HepG2 (cell line): ENCODE data around the gene DCAF7. TPM values are rescaled to one million over a fixed set of nuclear protein-coding genes. Genes with fewer than 3 reads are reported as not detected.
A peak's percentile ranks its signal among the peaks of the same experiment; 100 is the strongest.

Experiments used
- ATAC-seq: fragments of 200-7000 bp; cut with Tn5 transposase; 3 replicates; pipeline ENCODE4 v1.9.1; 2020; ENCODE audit warnings: mild to moderate bottlenecking, moderate library complexity
- BruUV-seq: library from RNA; stranded (reverse); fragments of 400-500 nt; replicated peaks from 2 replicates; lab custom pipeline; 2021; lab: Mats Ljungman, UMichigan
- CTCF ChIA-PET: fragments of 300-600 bp; formaldehyde crosslinking; extraction: SDS; loops from one replicate; lab custom pipeline; 2021; ENCODE audit warnings: low total read pairs, inconsistent platforms, low intra/inter-chr PET ratio; lab: Yijun Ruan, JAX
- POLR2A ChIA-PET: fragments of 350-600 bp; sonication (Branson Sonifier 250); formaldehyde crosslinking; loops from one replicate; lab custom pipeline; 2020; ENCODE audit warnings: antibody characterized with exemption, inconsistent platforms; lab: Yijun Ruan, JAX
- DNase-seq: peaks from one replicate; pipeline ENCODE4 v3.0.0-alpha.2; 2015; ENCODE audit warnings: low spot score
- FAIRE-seq: peaks from 3 replicates; lab custom pipeline; 2011; peaks lifted over from hg19 to GRCh38; lab: Jason Lieb, UNC
- H2AFZ ChIP-seq: one replicate; pipeline ENCODE4 v1.6.1; 2011; ENCODE audit warnings: low read length, inconsistent platforms
- H3K27ac ChIP-seq: fragments of 300-600 bp; 3 replicates; pipeline ENCODE4 v1.8.0; 2011; ENCODE audit warnings: mixed run types, mild to moderate bottlenecking, mixed read lengths, low read length, inconsistent platforms; ENCODE audit not compliant: insufficient read depth; ENCODE audit errors: extremely low read length
- H3K27me3 ChIP-seq, 2 experiments: fragments of 200-600 bp in 1 of 2; 2 replicates in 1 of 2; 3 replicates in 1 of 2; pipeline versions ENCODE4 v1.6.0 to v1.8.0; 2011; ENCODE audit warnings: low read length in 2 of 2, mild to moderate bottlenecking in 2 of 2, moderate library complexity in 2 of 2, inconsistent platforms in 1 of 2; ENCODE audit not compliant: insufficient read depth in 2 of 2, control insufficient read depth in 1 of 2
- H3K36me3 ChIP-seq, 2 experiments: fragments of 200-600 bp in 1 of 2; replicated peaks in 1 of 2; 2 replicates in 1 of 2; 3 replicates in 1 of 2; pipeline versions ENCODE4 v1.5.1 to v1.8.0; 2011; ENCODE audit warnings: low read length in 2 of 2, inconsistent platforms in 1 of 2; ENCODE audit not compliant: insufficient read depth in 2 of 2, control insufficient read depth in 1 of 2
- H3K4me1 ChIP-seq: 2 replicates; pipeline ENCODE4 v1.5.1; 2012; ENCODE audit warnings: low read length, inconsistent platforms; ENCODE audit not compliant: insufficient read depth
- H3K4me2 ChIP-seq: 2 replicates; pipeline ENCODE4 v1.6.0; 2011; ENCODE audit warnings: low read depth, low read length, inconsistent platforms
- H3K4me3 ChIP-seq, 3 experiments: fragments of 200-600 bp in 1 of 3; sonication (generic), shearing (Covaris generic) in 1 of 3; replicated peaks in 1 of 3; 2 replicates each; pipeline ENCODE4 v1.5.1; 2011 to 2016; ENCODE audit warnings: low read length in 3 of 3, inconsistent platforms in 2 of 3, low read depth in 2 of 3, mild to moderate bottlenecking in 2 of 3, control low read depth in 1 of 3, mixed read lengths in 1 of 3; ENCODE audit not compliant: insufficient read depth in 1 of 3
- H3K79me2 ChIP-seq: one replicate; pipeline ENCODE4 v1.6.1; 2011; ENCODE audit warnings: low read length, inconsistent platforms; ENCODE audit not compliant: insufficient read depth
- H3K9ac ChIP-seq: 2 replicates; pipeline ENCODE4 v1.6.0; 2011; ENCODE audit warnings: mild to moderate bottlenecking, low read depth, low read length, inconsistent platforms; ENCODE audit not compliant: insufficient read depth
- H3K9me3 ChIP-seq: 2 replicates; pipeline ENCODE4 v1.5.1; 2012; ENCODE audit warnings: mild to moderate bottlenecking, low read length
- H4K20me1 ChIP-seq: 2 replicates; pipeline ENCODE4 v1.6.0; 2011; ENCODE audit warnings: inconsistent platforms, mild to moderate bottlenecking, low read length, moderate library complexity; ENCODE audit not compliant: insufficient read depth
- AFF4 ChIP-seq: sonication (generic); formaldehyde crosslinking; IDR thresholded peaks from 2 replicates; pipeline ENCODE4 v1.4.0; 2020; ENCODE audit warnings: missing genetic modification reagents
- ARNT ChIP-seq: fragments of 450-650 bp; IDR thresholded peaks from 2 replicates; pipeline ENCODE4 v1.6.1; 2017
- ASH2L ChIP-seq: fragments of 300-600, 200-600 bp; sonication (generic); IDR thresholded peaks from 2 replicates; pipeline ENCODE4 v1.7.0; 2017; ENCODE audit warnings: low read depth, mild to moderate bottlenecking, moderate library complexity, mixed read lengths, low read length; ENCODE audit not compliant: insufficient read length
- HMGXB3 ChIP-seq: sonication (generic); formaldehyde crosslinking; IDR thresholded peaks from 2 replicates; pipeline ENCODE4 v1.4.0; 2020; ENCODE audit warnings: missing genetic modification reagents, borderline replicate concordance
- KAT7 ChIP-seq: IDR thresholded peaks from 2 replicates; pipeline ENCODE4 v1.6.1; 2018; ENCODE audit warnings: borderline replicate concordance, missing compliant biosample characterization
- MED8 ChIP-seq: sonication (generic); formaldehyde crosslinking; IDR thresholded peaks from 2 replicates; pipeline ENCODE4 v1.8.1; 2023; ENCODE audit warnings: mild to moderate bottlenecking, missing genetic modification reagents; ENCODE audit not compliant: insufficient replicate concordance
- ZNF790 ChIP-seq: sonication (generic); formaldehyde crosslinking; IDR thresholded peaks from 2 replicates; pipeline ENCODE4 v1.8.0; 2022; ENCODE audit warnings: missing genetic modification reagents, mild to moderate bottlenecking, borderline replicate concordance
- ZNF850 ChIP-seq: sonication (generic); formaldehyde crosslinking; conservative IDR thresholded peaks from 2 replicates; pipeline ENCODE4 v1.9.0; 2021; ENCODE audit warnings: mild to moderate bottlenecking, missing genetic modification reagents
- ZNF879 ChIP-seq: sonication (generic); formaldehyde crosslinking; IDR thresholded peaks from 2 replicates; pipeline ENCODE4 v1.8.1; 2023; ENCODE audit warnings: missing genetic modification reagents
- WGBS: methylation state at CpG from one replicate; pipeline ENCODE4 v1.1.6; 2017; ENCODE audit warnings: low lambda C conversion rate; 5-methylcytosine and 5-hydroxymethylcytosine counted together
- in situ Hi-C: cut with HindIII; loops from 2 replicates; pipeline ENCODE4 v1.10.0; 2017; ENCODE audit warnings: low pct_unique_long_range_greater_than_20kb; ENCODE audit not compliant: extremely low pct_ligation_motif_present
- intact Hi-C: fragments of 100-400 bp; cut with micrococcal nuclease; formaldehyde crosslinking; loops from one replicate; pipeline ENCODE4 v1.10.0; 2022; ENCODE audit not compliant: unreplicated experiment
- polyA plus RNA-seq, 8 experiments: library from polyadenylated mRNA; depleted of rRNA in 3 of 8; stranded (reverse) in 7 of 8; unstranded in 1 of 8; fragments of >200 nt; fragmentation: Illumina TruSeq in 4 of 8; extraction: Trizol in 4 of 8; gene quantifications; 2 replicates each; pipeline versions ENCODE4 v1.2.1 to v1.2.3, GENCODE V29; 2011 to 2016; ENCODE audit warnings: low read depth in 4 of 8, missing spikeins in 1 of 8, mixed read lengths in 1 of 8; ENCODE audit not compliant: insufficient read depth in 1 of 8
- total RNA-seq, 5 experiments: library from RNA; depleted of rRNA; stranded (reverse); fragments of >200 nt; fragmentation: Illumina TruSeq; extraction: Trizol; gene quantifications; 2 replicates each; pipeline ENCODE4 v1.2.3, GENCODE V29; 2016; ENCODE audit warnings: low read depth in 1 of 5
- TF ChIP-seq, protein P1 (sequence below): sonication (generic); formaldehyde crosslinking; IDR thresholded peaks from 2 replicates; pipeline ENCODE4 v1.4.0; 2020; ENCODE audit warnings: missing genetic modification reagents
- TF ChIP-seq, protein P2 (sequence below): IDR thresholded peaks from 2 replicates; pipeline ENCODE4 v1.6.1; 2016; ENCODE audit warnings: control low read depth

Gene DCAF7
- total and polyA plus RNA-seq, 2 of the 13 experiments (the other 11 are each of a cell fraction or from before 2014, with no cell fraction given) = 55.2 to 73.4 TPM

- TF ChIP-seq HMGXB3 (CRISPR knock-in tag) = peak; percentile 58; the same call in 1 of the 2 replicates
These were observed 49.5 kb upstream of the DCAF7 start (continued) for GRCh38 chr17:63500543-63501390.

DNA sequence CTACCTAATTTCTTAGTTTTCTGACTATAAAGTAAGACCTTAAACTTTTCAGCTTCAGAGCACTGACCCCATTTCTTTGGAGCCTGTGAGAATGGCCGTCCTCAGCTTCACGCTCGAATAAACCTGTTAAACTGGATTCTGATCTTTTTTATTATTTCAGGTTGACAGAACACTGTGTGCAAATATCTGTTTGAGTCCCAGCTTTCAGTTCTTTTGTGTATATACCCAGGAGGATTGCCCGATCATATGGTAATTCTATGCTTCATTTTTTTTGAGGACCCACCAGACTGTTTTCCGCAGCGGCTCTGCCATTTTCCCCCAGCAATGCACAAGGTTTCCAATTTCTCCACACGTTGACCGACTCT, 47.0 kb upstream of the DCAF7 start:
- intact Hi-C loops = no loop called here
- TF ChIP-seq MED8 (CRISPR knock-in tag) (no peak), ASH2L (no peak), AFF4 (CRISPR knock-in tag) (no peak), ZNF879 (CRISPR knock-in tag) (no peak), ZNF850 (no peak), ARNT (no peak), ZNF790 (no peak), KAT7 (CRISPR knock-in tag) (no peak)
- TF ChIP-seq, protein P1, sequence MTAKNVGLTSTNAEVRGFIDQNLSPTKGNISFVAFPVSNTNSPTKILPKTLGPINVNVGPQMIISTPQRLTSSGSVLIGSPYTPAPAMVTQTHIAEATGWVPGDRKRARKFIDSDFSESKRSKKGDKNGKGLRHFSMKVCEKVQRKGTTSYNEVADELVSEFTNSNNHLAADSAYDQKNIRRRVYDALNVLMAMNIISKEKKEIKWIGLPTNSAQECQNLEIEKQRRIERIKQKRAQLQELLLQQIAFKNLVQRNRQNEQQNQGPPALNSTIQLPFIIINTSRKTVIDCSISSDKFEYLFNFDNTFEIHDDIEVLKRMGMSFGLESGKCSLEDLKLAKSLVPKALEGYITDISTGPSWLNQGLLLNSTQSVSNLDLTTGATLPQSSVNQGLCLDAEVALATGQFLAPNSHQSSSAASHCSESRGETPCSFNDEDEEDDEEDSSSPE (CRISPR knock-in tag) = no peak
- TF ChIP-seq, protein P2, sequence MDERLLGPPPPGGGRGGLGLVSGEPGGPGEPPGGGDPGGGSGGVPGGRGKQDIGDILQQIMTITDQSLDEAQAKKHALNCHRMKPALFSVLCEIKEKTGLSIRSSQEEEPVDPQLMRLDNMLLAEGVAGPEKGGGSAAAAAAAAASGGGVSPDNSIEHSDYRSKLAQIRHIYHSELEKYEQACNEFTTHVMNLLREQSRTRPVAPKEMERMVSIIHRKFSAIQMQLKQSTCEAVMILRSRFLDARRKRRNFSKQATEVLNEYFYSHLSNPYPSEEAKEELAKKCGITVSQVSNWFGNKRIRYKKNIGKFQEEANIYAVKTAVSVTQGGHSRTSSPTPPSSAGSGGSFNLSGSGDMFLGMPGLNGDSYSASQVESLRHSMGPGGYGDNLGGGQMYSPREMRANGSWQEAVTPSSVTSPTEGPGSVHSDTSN (CRISPR knock-in tag) = no peak

More for the DNA sequence above, 47.0 kb upstream of the DCAF7 start:
- Histone ChIP-seq H3K9me3 (no peaks in the 10 kb centered on the region), H2AFZ (no peak overlapping the region), H3K36me3 (no peaks in the 10 kb centered on the region), H4K20me1 (no peaks in the 10 kb centered on the region), H3K4me3 (no peak overlapping the region), H3K9ac (no peak overlapping the region), H3K79me2 (no peaks in the 10 kb centered on the region), H3K4me2 (no peak overlapping the region), H3K27ac (no peak overlapping the region), H3K4me1 (peaks cover 20% of the 10 kb centered on the region), H3K27me3 (peaks cover 12 to 53% of the 10 kb centered on the region in 2 experiments; a peak in 3 of 5 replicates)
- BruUV-seq = no TSS peak
- no peak for FAIRE-seq
- POLR2A ChIA-PET = no interaction called here
- in situ Hi-C loops = no loop called here
- 14% methylated on average over 8 of the region's 8 CpGs for WGBS
- CTCF ChIA-PET = no interaction called here
- ATAC-seq = no peak
- no peak for DNase-seq
